H1 (cell line): Measurements from ENCODE around the gene RNF157. TPM values are rescaled to one million over a fixed set of nuclear protein-coding genes. Genes with fewer than 3 reads are reported as not detected.

Experiments
- CTCF ChIA-PET: fragments of 300-600 bp; sonication (Branson Sonifier 250); formaldehyde crosslinking; loops from one replicate; lab custom pipeline; 2021; ENCODE audit not compliant: partially characterized antibody; lab: Charles Lee
- POLR2A ChIA-PET: fragments of 300-600 bp; sonication (Branson Sonifier 250); formaldehyde crosslinking; loops from one replicate; lab custom pipeline; 2021; ENCODE audit warnings: inconsistent platforms; ENCODE audit not compliant: partially characterized antibody; lab: Charles Lee
- DNase-seq, 2 experiments: peaks; one replicate each; pipeline versions ENCODE4 v3.0.0 to v3.0.0-alpha.2; 2010 to 2022; ENCODE audit warnings: low spot score in 2 of 2, low read depth in 1 of 2, mixed read lengths in 1 of 2
- FAIRE-seq: peaks from 2 replicates; lab custom pipeline; 2011; peaks lifted over from hg19 to GRCh38; lab: Jason Lieb, UNC
- H2AFZ ChIP-seq: 2 replicates; pipeline ENCODE4 v1.8.1; 2012; ENCODE audit warnings: low read length, inconsistent platforms
- H2AK5ac ChIP-seq: 2 replicates; pipeline ENCODE4 v1.6.1; 2013; ENCODE audit warnings: low read depth, low read length
- H2BK120ac ChIP-seq: replicated peaks from 2 replicates; pipeline ENCODE3; 2013; ENCODE audit warnings: low read depth, low read length, inconsistent platforms
- H2BK12ac ChIP-seq: 2 replicates; pipeline ENCODE4 v1.6.1; 2013; ENCODE audit warnings: low read depth, low read length
- H2BK15ac ChIP-seq: 2 replicates; pipeline ENCODE4 v1.6.1; 2013; ENCODE audit warnings: low read length
- H2BK20ac ChIP-seq: 2 replicates; pipeline ENCODE4 v1.6.1; 2013; ENCODE audit warnings: low read length
- H2BK5ac ChIP-seq: 2 replicates; pipeline ENCODE4 v1.6.1; 2013; ENCODE audit warnings: low read depth, low read length
- H3K14ac ChIP-seq: 2 replicates; pipeline ENCODE4 v1.6.1; 2013; ENCODE audit warnings: inconsistent platforms; ENCODE audit not compliant: insufficient read length
- H3K18ac ChIP-seq: 2 replicates; pipeline ENCODE4 v1.6.1; 2013; ENCODE audit warnings: low read length; ENCODE audit errors: extremely low read depth
- H3K23ac ChIP-seq: 2 replicates; pipeline ENCODE4 v1.6.1; 2013; ENCODE audit warnings: inconsistent platforms; ENCODE audit not compliant: insufficient read length
- H3K23me2 ChIP-seq: 2 replicates; pipeline ENCODE4 v1.6.1; 2013; ENCODE audit warnings: low read depth, low read length
- H3K27ac ChIP-seq: 2 replicates; pipeline ENCODE4 v1.6.1; 2011; ENCODE audit warnings: low read depth, low read length, inconsistent platforms
- H3K27me3 ChIP-seq, 4 experiments: replicated peaks in 1 of 4; 1 replicate in 1 of 4; 2 replicates in 3 of 4; pipeline versions ENCODE4 v1.6.1 to v1.8.1; 2011 to 2013; ENCODE audit warnings: low read length in 3 of 4, mild to moderate bottlenecking in 3 of 4, inconsistent platforms in 2 of 4, mixed read lengths in 2 of 4, moderate library complexity in 1 of 4; ENCODE audit not compliant: control insufficient read depth in 3 of 4, insufficient read depth in 3 of 4; ENCODE audit errors: extremely low read depth in 1 of 4
- H3K36me3 ChIP-seq, 4 experiments: 2 replicates each; pipeline versions ENCODE4 v1.6.1 to v1.8.1; 2011 to 2013; ENCODE audit warnings: mild to moderate bottlenecking in 4 of 4, low read length in 3 of 4, moderate library complexity in 2 of 4, control low read depth in 1 of 4, inconsistent platforms in 1 of 4; ENCODE audit not compliant: insufficient read depth in 4 of 4, control insufficient read depth in 2 of 4
- H3K4ac ChIP-seq: replicated peaks from 2 replicates; pipeline ENCODE3; 2013; ENCODE audit warnings: low read length, low read depth, mixed read lengths, inconsistent platforms; ENCODE audit not compliant: insufficient read length
- H3K4me1 ChIP-seq, 4 experiments: replicated peaks in 1 of 4; 1 replicate in 1 of 4; 2 replicates in 3 of 4; pipeline versions ENCODE4 v1.6.1 to v1.8.1; 2011 to 2013; ENCODE audit warnings: low read length in 3 of 4, inconsistent platforms in 2 of 4, mixed read lengths in 1 of 4; ENCODE audit not compliant: insufficient read depth in 4 of 4, control insufficient read depth in 3 of 4
- H3K4me2 ChIP-seq, 2 experiments: 2 replicates each; pipeline versions ENCODE4 v1.6.1 to v1.8.1; 2011 to 2013; ENCODE audit warnings: low read depth in 2 of 2, low read length in 2 of 2, control low read depth in 1 of 2, inconsistent platforms in 1 of 2, mild to moderate bottlenecking in 1 of 2; ENCODE audit not compliant: insufficient read depth in 1 of 2
- H3K4me3 ChIP-seq, 4 experiments: fragments of 200-600, 300-600 bp in 1 of 4; sonication (generic), shearing (Covaris generic), sonication (Bioruptor Twin) in 1 of 4; 2 replicates each; pipeline versions ENCODE4 v1.5.1 to v1.8.1; 2011 to 2016; ENCODE audit warnings: low read length in 4 of 4, low read depth in 3 of 4, control low read depth in 2 of 4, inconsistent platforms in 2 of 4, mild to moderate bottlenecking in 2 of 4, mixed read lengths in 1 of 4, moderate library complexity in 1 of 4; ENCODE audit not compliant: insufficient read depth in 2 of 4; ENCODE audit errors: extremely low read depth in 1 of 4
- H3K56ac ChIP-seq: replicated peaks from 2 replicates; pipeline ENCODE3; 2013; ENCODE audit warnings: low read depth, mild to moderate bottlenecking, mixed read lengths, low read length, inconsistent platforms; ENCODE audit not compliant: insufficient read length
- H3K79me1 ChIP-seq: 2 replicates; pipeline ENCODE4 v1.6.1; 2013; ENCODE audit warnings: low read depth, low read length, control low read depth
- H3K79me2 ChIP-seq, 2 experiments: 2 replicates each; pipeline versions ENCODE4 v1.6.1 to v1.8.1; 2012 to 2013; ENCODE audit warnings: low read length in 2 of 2, mild to moderate bottlenecking in 2 of 2, inconsistent platforms in 1 of 2; ENCODE audit not compliant: insufficient read depth in 2 of 2, control insufficient read depth in 1 of 2
- H3K9ac ChIP-seq, 4 experiments: replicated peaks in 1 of 4; 1 replicate in 1 of 4; 2 replicates in 3 of 4; pipeline versions ENCODE4 v1.6.1 to v1.8.1; 2011 to 2013; ENCODE audit warnings: low read depth in 3 of 4, low read length in 3 of 4, control low read depth in 2 of 4, mild to moderate bottlenecking in 2 of 4, moderate library complexity in 2 of 4, inconsistent platforms in 1 of 4; ENCODE audit errors: extremely low read depth in 1 of 4
- H3K9me3 ChIP-seq, 2 experiments: 2 replicates each; pipeline versions ENCODE4 v1.6.1 to v1.8.1; 2012 to 2013; ENCODE audit warnings: mild to moderate bottlenecking in 2 of 2, moderate library complexity in 2 of 2, control low read depth in 1 of 2, inconsistent platforms in 1 of 2, low read depth in 1 of 2, low read length in 1 of 2, mixed read lengths in 1 of 2; ENCODE audit not compliant: insufficient read depth in 2 of 2
- H4K20me1 ChIP-seq, 2 experiments: replicated peaks in 1 of 2; 2 replicates each; pipeline versions ENCODE3 to v1.8.1; 2011 to 2013; ENCODE audit warnings: inconsistent platforms in 2 of 2, low read length in 2 of 2, mild to moderate bottlenecking in 1 of 2; ENCODE audit not compliant: insufficient read depth in 2 of 2, control insufficient read depth in 1 of 2
- H4K5ac ChIP-seq: 2 replicates; pipeline ENCODE4 v1.6.1; 2013; ENCODE audit warnings: low read length, low read depth, mixed read lengths, inconsistent platforms; ENCODE audit not compliant: insufficient read length
- H4K8ac ChIP-seq: 2 replicates; pipeline ENCODE4 v1.8.0; 2013; ENCODE audit warnings: mild to moderate bottlenecking, moderate library complexity, low read length, inconsistent platforms; ENCODE audit not compliant: insufficient read depth; ENCODE audit errors: extremely low read depth
- H4K91ac ChIP-seq: replicated peaks from 2 replicates; pipeline ENCODE3; 2013; ENCODE audit warnings: low read length, mixed read lengths, inconsistent platforms; ENCODE audit not compliant: insufficient read length
- MAFK ChIP-seq: IDR thresholded peaks from 2 replicates; pipeline ENCODE4 v1.6.1; 2012; ENCODE audit warnings: low read depth, mild to moderate bottlenecking, improper control_type of control experiment, low read length
- SAP30 ChIP-seq: fragments of 300-600 bp; sonication (generic); IDR thresholded peaks from 2 replicates; pipeline ENCODE4 v1.7.1; 2012; ENCODE audit warnings: low read length, moderate library complexity, mild to moderate bottlenecking, inconsistent platforms; ENCODE audit not compliant: insufficient read depth, insufficient replicate concordance
- WGBS, 2 experiments: shearing (Covaris generic) in 1 of 2; methylation state at CpG; one replicate each; pipeline versions ENCODE4 v1.1.6 to v1.1.7; 2013 to 2015; ENCODE audit warnings: low lambda C conversion rate in 2 of 2, mixed read lengths in 2 of 2, inconsistent platforms in 1 of 2, low coverage in 1 of 2, missing lambda C conversion rate in 1 of 2; ENCODE audit not compliant: insufficient replicate concordance in 2 of 2, insufficient coverage in 1 of 2, insufficient read length in 1 of 2; ENCODE audit errors: extremely low coverage in 1 of 2, missing lambda C conversion rate in 1 of 2; 5-methylcytosine and 5-hydroxymethylcytosine counted together
- polyA plus RNA-seq, 7 experiments: library from polyadenylated mRNA; depleted of rRNA in 3 of 7; stranded (reverse) in 5 of 7; unstranded in 2 of 7; fragments of >200 nt in 5 of 7; fragments of 200-250 nt in 2 of 7; gene quantifications; 1 replicate in 5 of 7; 2 replicates in 1 of 7; 4 replicates in 1 of 7; pipeline versions ENCODE4 v1.2.1 to v1.2.3, GENCODE V29; 2011 to 2013; ENCODE audit warnings: missing spikeins in 2 of 7, mixed read lengths in 2 of 7
- total RNA-seq: library from RNA; stranded (reverse); fragmentation: NEBNext Ultra II Directional; extraction: Animal tissue kit (Norgen Biotek cat#: 25700); gene quantifications from 2 replicates; pipeline ENCODE4 v1.2.1, GENCODE V29; 2021

RNF157 gene
- total and polyA plus RNA-seq, 2 of the 8 experiments (the other 6 are each of a cell fraction or from before 2014, with no cell fraction given), result 13.4 to 16.7 TPM

DNA sequence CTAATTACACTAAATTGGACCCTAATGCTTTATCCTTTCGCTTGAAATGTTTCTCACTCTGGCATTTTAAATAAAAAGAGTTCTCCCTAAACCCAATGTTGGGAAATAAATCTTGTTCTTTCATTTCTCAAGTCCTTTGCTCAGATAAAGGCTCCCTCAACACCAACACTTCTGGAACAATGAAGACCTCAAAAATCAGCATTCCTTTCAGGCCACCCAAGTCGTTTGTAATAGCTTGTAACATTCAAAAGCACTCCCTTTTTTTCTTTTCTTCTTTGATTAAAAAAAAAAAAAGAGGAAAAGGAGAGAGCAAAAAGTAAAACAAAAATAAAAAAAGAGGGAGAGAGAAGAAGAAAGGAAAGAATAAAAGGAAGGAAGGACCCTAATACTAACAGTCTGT lies 76.0 kb downstream of the RNF157 start:
- Histone ChIP-seq H3K4me3 (no peak overlapping the region), H2AK5ac (no peak overlapping the region), H3K36me3 (no peaks in the 10 kb centered on the region), H3K9me3 (no peaks in the 10 kb centered on the region), H2BK20ac (no peak overlapping the region), H3K23ac (no peak overlapping the region), H3K4me1 (peaks cover 0 to 7% (median 3%) of the 10 kb centered on the region in 4 experiments; a peak in 4 of 7 replicates), H2BK15ac (no peak overlapping the region), H3K18ac (no peak overlapping the region), H4K8ac (no peak overlapping the region), H2BK120ac (no peak overlapping the region), H2BK12ac (no peak overlapping the region), H3K14ac (no peak overlapping the region), H3K79me2 (no peaks in the 10 kb centered on the region), H3K4me2 (peak overlapping the region; percentile 14 to 20; a peak in 1 of 4 replicates), H3K23me2 (no peaks in the 10 kb centered on the region), H4K5ac (no peak overlapping the region), H4K20me1 (no peaks in the 10 kb centered on the region), H2AFZ (no peak overlapping the region), H3K27ac (no peak overlapping the region), H3K9ac (no peak overlapping the region), H3K79me1 (no peaks in the 10 kb centered on the region), H4K91ac (no peak overlapping the region), H3K56ac (no peak overlapping the region), H3K27me3 (no peaks in the 10 kb centered on the region), H3K4ac (no peak overlapping the region), H2BK5ac (no peak overlapping the region)
- no peak for TF ChIP-seq MAFK
- TF ChIP-seq SAP30, result no peak
- 61% methylated on average over 2 of the region's 2 CpGs; no CpG with 5 or more reads in 1 of the 2 experiments for WGBS, 2 experiments
- DNase-seq (no peak), FAIRE-seq (peak; percentile 48)
- ChIA-PET CTCF (interaction anchor here (0.6 to 23.7 kb wide), 3 partner anchors 13 to 117 kb away, joined by 3 to 425 read pairs (median 117); partner anchors contain the start of gene FOXJ1), POLR2A (no interaction called here)
